DOHH2 (cell line): ENCODE data around the gene CDKN2AIPNL.

Experiments used
- H3F3A ChIP-seq: fragments of 200-600 bp; sonication (generic), shearing (Covaris generic); 2 replicates; pipeline ENCODE4 v1.6.0; 2016; ENCODE audit warnings: antibody characterized with exemption, mild to moderate bottlenecking; ENCODE audit not compliant: control insufficient read depth, insufficient read depth
- H3K27ac ChIP-seq: fragments of 200-600 bp; sonication (generic); 2 replicates; pipeline ENCODE4 v1.5.1; 2014; ENCODE audit warnings: low read depth, mild to moderate bottlenecking, low read length, moderate library complexity
- H3K27me3 ChIP-seq: fragments of 200-600 bp; sonication (generic); 2 replicates; pipeline ENCODE4 v1.6.1; 2014; ENCODE audit warnings: mild to moderate bottlenecking, low read length, mixed read lengths; ENCODE audit not compliant: control insufficient read depth
- H3K36me3 ChIP-seq: fragments of 200-600 bp; sonication (generic); 2 replicates; pipeline ENCODE4 v1.6.1; 2014; ENCODE audit warnings: mild to moderate bottlenecking, low read length, moderate library complexity, mixed read lengths; ENCODE audit not compliant: control insufficient read depth
- H3K4me1 ChIP-seq: fragments of 200-600 bp; sonication (generic); 2 replicates; pipeline ENCODE4 v1.6.1; 2014; ENCODE audit warnings: mild to moderate bottlenecking, low read length, mixed read lengths; ENCODE audit not compliant: control insufficient read depth
- H3K4me2 ChIP-seq: fragments of 200-600 bp; sonication (generic); 2 replicates; pipeline ENCODE4 v1.6.0; 2014; ENCODE audit warnings: mild to moderate bottlenecking, low read length, moderate library complexity
- H3K4me3 ChIP-seq: fragments of 200-600 bp; sonication (generic); 2 replicates; pipeline ENCODE4 v1.5.1; 2014; ENCODE audit warnings: mild to moderate bottlenecking, low read length, mixed read lengths
- H3K79me2 ChIP-seq: fragments of 200-600 bp; sonication (generic); 2 replicates; pipeline ENCODE4 v1.6.1; 2014; ENCODE audit warnings: mild to moderate bottlenecking, low read length, mixed read lengths; ENCODE audit not compliant: control insufficient read depth
- H3K9me2 ChIP-seq: fragments of 200-600 bp; sonication (generic); replicated peaks from 2 replicates; pipeline ENCODE4 v1.6.1; 2014; ENCODE audit warnings: mild to moderate bottlenecking, low read length, mixed read lengths; ENCODE audit not compliant: control insufficient read depth
- H3K9me3 ChIP-seq: fragments of 200-600 bp; sonication (generic); 2 replicates; pipeline ENCODE4 v1.6.1; 2014; ENCODE audit warnings: antibody characterized with exemption, low read length, mixed read lengths; ENCODE audit not compliant: control insufficient read depth, insufficient read depth
- H4K20me1 ChIP-seq: fragments of 200-600 bp; sonication (generic); 2 replicates; pipeline ENCODE4 v1.6.0; 2014; ENCODE audit warnings: low read depth, mild to moderate bottlenecking, antibody characterized with exemption, low read length, moderate library complexity; ENCODE audit not compliant: control insufficient read depth, insufficient read depth
- CTCF ChIP-seq: fragments of 200-600 bp; sonication (generic); IDR thresholded peaks from one replicate; pipeline ENCODE4 v1.5.1; 2014; ENCODE audit warnings: antibody characterized with exemption, mild to moderate bottlenecking, low read depth, low read length; ENCODE audit not compliant: poor library complexity, severe bottlenecking
- EZH2phosphoT487 ChIP-seq: fragments of 200-600 bp; sonication (generic); IDR thresholded peaks from 2 replicates; pipeline ENCODE4 v1.6.1; 2017; ENCODE audit warnings: borderline replicate concordance, mild to moderate bottlenecking, antibody characterized with exemption, low read length, moderate library complexity, mixed read lengths

Gene CDKN2AIPNL

GRCh38 chr5:134396274-134396673 is 15.4 kb downstream of the CDKN2AIPNL start:
- Histone ChIP-seq H3K4me3 (no peak overlapping the region), H3K9me2 (no peaks in the 10 kb centered on the region), H3K27ac (no peak overlapping the region), H3K4me1 (no peaks in the 10 kb centered on the region), H3K79me2 (no peaks in the 10 kb centered on the region), H3K27me3 (no peaks in the 10 kb centered on the region), H3F3A (0 out of 2 replicates have a peak, but pooled peaks cover 2% of the 10 kb centered on the region), H3K36me3 (peaks cover 56% of the 10 kb centered on the region), H3K9me3 (no peaks in the 10 kb centered on the region), H3K4me2 (no peak overlapping the region), H4K20me1 (no peaks in the 10 kb centered on the region)
- no peak for TF ChIP-seq CTCF
- no peak for TF ChIP-seq EZH2phosphoT487

DNA sequence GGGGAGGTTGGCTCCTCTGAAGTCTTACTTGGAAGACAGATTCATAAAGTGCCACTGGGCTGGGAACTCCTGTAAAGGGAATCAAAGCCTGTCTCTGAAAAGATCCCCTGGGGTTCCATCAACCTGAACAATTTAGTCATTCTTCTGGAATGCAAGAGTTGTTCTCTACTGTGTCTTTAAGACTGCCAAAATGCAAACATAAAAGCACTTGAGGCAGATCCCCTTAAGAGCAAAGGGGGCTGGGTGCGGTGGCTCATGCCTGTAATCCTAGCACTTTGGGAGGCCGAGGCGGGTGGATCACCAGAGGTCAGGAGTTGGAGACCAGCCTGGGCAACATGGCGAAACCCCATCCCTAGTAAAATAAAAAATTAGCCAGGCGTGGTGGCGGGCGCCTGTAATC is 16.7 kb downstream of the CDKN2AIPNL start:
- Histone ChIP-seq H3K9me3 (no peaks in the 10 kb centered on the region), H3K4me3 (no peak overlapping the region), H3F3A (0 out of 2 replicates have a peak, but pooled peaks cover 2% of the 10 kb centered on the region), H4K20me1 (no peaks in the 10 kb centered on the region), H3K79me2 (no peaks in the 10 kb centered on the region), H3K27ac (no peak overlapping the region), H3K36me3 (peaks cover 68% of the 10 kb centered on the region), H3K9me2 (no peaks in the 10 kb centered on the region), H3K4me1 (no peaks in the 10 kb centered on the region), H3K4me2 (no peak overlapping the region), H3K27me3 (no peaks in the 10 kb centered on the region)
- TF ChIP-seq EZH2phosphoT487: no peak
- TF ChIP-seq CTCF: no peak

DNA sequence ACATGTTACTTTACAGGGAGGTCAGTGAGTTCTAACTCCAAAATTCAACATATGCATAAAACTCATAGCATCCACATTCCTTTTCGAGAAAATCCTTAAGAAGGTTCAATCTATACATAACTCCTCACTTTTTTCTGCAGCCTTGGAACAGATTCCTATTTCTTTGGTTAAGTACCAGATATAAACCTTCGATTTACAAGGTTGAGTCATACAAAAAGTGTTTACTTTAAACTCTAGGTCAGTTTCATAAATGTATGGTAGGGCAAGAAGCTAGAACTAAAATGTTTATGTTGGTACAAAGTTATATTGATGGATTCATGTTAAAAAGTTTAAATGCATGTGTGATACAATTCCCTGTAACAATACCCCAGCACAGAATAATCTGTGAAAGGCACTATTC is 19.4 kb downstream of the CDKN2AIPNL start:
- no peak overlapping the region for H3K27ac ChIP-seq
- H4K20me1 ChIP-seq: no peaks in the 10 kb centered on the region
- no peaks in the 10 kb centered on the region for H3K4me1 ChIP-seq
- H3K9me2 ChIP-seq: no peaks in the 10 kb centered on the region
- no peaks in the 10 kb centered on the region for H3K79me2 ChIP-seq
- no peaks in the 10 kb centered on the region for H3K9me3 ChIP-seq
- no peaks in the 10 kb centered on the region for H3K27me3 ChIP-seq
- H3F3A ChIP-seq: 0 out of 2 replicates have a peak, but pooled peaks cover 5% of the 10 kb centered on the region
- TF ChIP-seq CTCF: no peak
- no peak for TF ChIP-seq EZH2phosphoT487
- no peak overlapping the region for H3K4me2 ChIP-seq
- H3K36me3 ChIP-seq: peaks cover 74% of the 10 kb centered on the region
- H3K4me3 ChIP-seq: no peak overlapping the region

GRCh38 chr5:134387443-134387842 is 24.2 kb downstream of the CDKN2AIPNL start:
- H3K27ac ChIP-seq: no peak overlapping the region
- no peaks in the 10 kb centered on the region for H3K9me3 ChIP-seq
- H3K36me3 ChIP-seq: peaks cover 68% of the 10 kb centered on the region
- H3K4me2 ChIP-seq: no peak overlapping the region
- no peak overlapping the region for H3K4me3 ChIP-seq
- no peaks in the 10 kb centered on the region for H3K27me3 ChIP-seq
- no peaks in the 10 kb centered on the region for H3K79me2 ChIP-seq
- no peaks in the 10 kb centered on the region for H3K9me2 ChIP-seq
- no peaks in the 10 kb centered on the region for H4K20me1 ChIP-seq
- H3F3A ChIP-seq: 0 out of 2 replicates have a peak, but pooled peaks cover 2% of the 10 kb centered on the region
- H3K4me1 ChIP-seq: no peaks in the 10 kb centered on the region
- TF ChIP-seq EZH2phosphoT487 (no peak), CTCF (no peak)
